Spleen (tissue), 13 donors: ENCODE data around the gene PEPD. TPM values are rescaled to one million over a fixed set of nuclear protein-coding genes. Genes with fewer than 3 reads are reported as not detected.

Source experiments
- DNase-seq: peaks from one replicate; pipeline ENCODE4 v3.0.0-alpha.2; 2020
- H3K27ac ChIP-seq, 8 donors: fragments of 200-600 bp; sonication (generic) in 7 of 8; 1 replicate in 4 of 8; 2 replicates in 4 of 8; pipeline versions ENCODE4 v1.5.0 to v1.8.0; 2016 to 2021; ENCODE audit warnings: inconsistent platforms in 4 of 8, mild to moderate bottlenecking in 4 of 8, moderate library complexity in 1 of 8
- H3K27me3 ChIP-seq, 7 donors: fragments of 200-600 bp; sonication (generic) in 6 of 7; replicated peaks in 1 of 7; 1 replicate in 4 of 7; 2 replicates in 3 of 7; pipeline versions ENCODE4 v1.5.0 to v1.8.0; 2016 to 2021; ENCODE audit warnings: inconsistent platforms in 3 of 7, mild to moderate bottlenecking in 1 of 7
- H3K36me3 ChIP-seq, 6 donors: fragments of 200-600 bp; sonication (generic) in 5 of 6; 1 replicate in 4 of 6; 2 replicates in 2 of 6; pipeline versions ENCODE4 v1.5.0 to v1.8.0; 2016 to 2021; ENCODE audit warnings: inconsistent platforms in 2 of 6
- H3K4me1 ChIP-seq, 6 donors: fragments of 200-600 bp; sonication (generic) in 5 of 6; 1 replicate in 3 of 6; 2 replicates in 3 of 6; pipeline versions ENCODE4 v1.5.0 to v1.8.0; 2016 to 2021; ENCODE audit warnings: inconsistent platforms in 3 of 6
- H3K4me3 ChIP-seq, 8 donors: fragments of 200-600 bp; sonication (generic) in 7 of 8; 1 replicate in 4 of 8; 2 replicates in 4 of 8; pipeline versions ENCODE4 v1.5.0 to v1.8.0; 2016 to 2021; ENCODE audit warnings: inconsistent platforms in 4 of 8, mild to moderate bottlenecking in 4 of 8, moderate library complexity in 2 of 8
- H3K9me3 ChIP-seq, 8 donors: fragments of 200-600 bp; sonication (generic) in 7 of 8; 1 replicate in 4 of 8; 2 replicates in 4 of 8; pipeline versions ENCODE4 v1.5.0 to v1.8.0; 2016 to 2021; ENCODE audit warnings: inconsistent platforms in 4 of 8
- CTCF ChIP-seq, 11 experiments: fragments of 200-600 bp in 7 of 11; fragments of 450-650 bp in 4 of 11; sonication (generic) in 4 of 11; IDR thresholded peaks in 8 of 11; conservative IDR thresholded peaks in 3 of 11; 1 replicate in 7 of 11; 2 replicates in 4 of 11; pipeline versions ENCODE4 v1.4.0 to v1.8.0; 2016 to 2021; ENCODE audit warnings: antibody characterized with exemption in 11 of 11, inconsistent platforms in 4 of 11, mild to moderate bottlenecking in 1 of 11
- POLR2A ChIP-seq, 3 donors: fragments of 450-650 bp; IDR thresholded peaks; one replicate each; pipeline ENCODE4 v1.5.1; 2017; ENCODE audit warnings: antibody characterized with exemption in 3 of 3, mild to moderate bottlenecking in 1 of 3
- POLR2AphosphoS5 ChIP-seq, 3 donors: sonication (generic); formaldehyde crosslinking; IDR thresholded peaks; one replicate each; pipeline ENCODE4 v1.5.1; 2017; ENCODE audit warnings: antibody characterized with exemption in 3 of 3
- WGBS, 5 donors: extraction: QIAGEN DNeasy Blood & Tissue Kit in 3 of 5; methylation state at CpG; one replicate each; pipeline versions ENCODE4 v1.1.5 to v1.1.7; 2013 to 2018; 5-methylcytosine and 5-hydroxymethylcytosine counted together
- intact Hi-C: fragments of 100-400 bp; cut with DNase I; formaldehyde crosslinking; loops from one replicate; pipeline ENCODE4 v1.15.0; 2023; ENCODE audit warnings: low total_unique reads
- long read RNA-seq, 2 donors: transcript quantifications; one replicate each; lab custom pipeline, GENCODE V29; 2026
- polyA plus RNA-seq, 3 donors: library from polyadenylated mRNA; stranded (reverse); fragments of 200-250 nt; gene quantifications; one replicate each; pipeline ENCODE4 v1.2.1, GENCODE V29; 2013
- total RNA-seq, 7 donors: library from RNA; depleted of rRNA in 3 of 7; stranded (reverse); fragments of >200 nt in 3 of 7; fragmentation: NEBNext Ultra II Directional in 4 of 7; extraction: Animal tissue kit (Norgen Biotek cat#: 25700) in 4 of 7; gene quantifications; one replicate each; pipeline versions ENCODE4 v1.1.0 to v1.2.1, GENCODE V29; 2016 to 2021
- donor health status: healthy with polysubstance abuse.
- donor health status: DM: no; HTN: no; CAD: no; lungs with moderate emphysema.
- donor health status: DM: no; HTN: no; CAD: no.
- donor health status: Bipolar disorder and iron deficiency.
- donor health status: healthy.
- donor health status: DM: no; HTN: no; CAD: no.
- donor health status: DM: yes; HTN: yes; CAD: no.

The PEPD gene
- total RNA-seq (10 to 100 TPM; 54.8 to 98.3 (median 70.7) TPM), polyA plus RNA-seq (10 to 100 TPM; 38.4 to 72.2 (median 62.0) TPM)
- long read RNA-seq, donor 1, transcript PEPD-201 (15 exons, 1,910 nt): major isoform, 21 of 25 reads
- long read RNA-seq, donor 1, partial matches to known transcripts: 0 of 25 reads
- long read RNA-seq, donor 1, other reads (novel, unspliced or antisense): 0 of 25 reads
- long read RNA-seq, donor 2, transcript PEPD-201 (15 exons, 1,910 nt): major isoform, 13 of 13 reads
- long read RNA-seq, donor 2, partial matches to known transcripts: 0 of 13 reads
- long read RNA-seq, donor 2, other reads (novel, unspliced or antisense): 0 of 13 reads

GRCh38 chr19:33521480-33522370 is at the start of gene PEPD:
Gene PEPD, minus strand, starts transcription at chr19:33521791. Its CDS starts 31 bp downstream, at chr19:33521760.
- Histone ChIP-seq H3K9me3 (no peaks in the 10 kb centered on the region), H3K27me3 (peaks cover 0 to under 1% (median 0%) of the 10 kb centered on the region in 7 donors), H3K27ac (peak within 1 kb of the TSS; percentile 3 to 77 (median 56)), H3K4me1 (peaks cover 14 to 36% (median 24%) of the 10 kb centered on the region in 6 donors), H3K4me3 (peak within 1 kb of the TSS; percentile 82 to 100 (median 92)), H3K36me3 (no peaks in the 10 kb centered on the region)
- peak; percentile 94 for DNase-seq
- no peak for TF ChIP-seq CTCF (IDR thresholded peaks at IDR 0.05 in 8 of 11, conservative IDR thresholded peaks at IDR 0.05 in 3 of 11)
- TF ChIP-seq POLR2A (IDR thresholded peaks at IDR 0.05): peak in 2 of 3 donors; percentile 16 to 42
- TF ChIP-seq POLR2AphosphoS5 (IDR thresholded peaks at IDR 0.05): peak; percentile 94 to 95 (median 95)
- WGBS, 5 donors: 3 to 10% (median 4%) methylated on average over 22 to 69 of the region's 69 CpGs
- intact Hi-C loops: no loop called here

GRCh38 chr19:33569821-33570220 is 48.2 kb upstream of the PEPD start:
- Histone ChIP-seq H3K27ac (no peak overlapping the region), H3K9me3 (peaks cover 0 to 20% (median 15%) of the 10 kb centered on the region in 8 donors), H3K27me3 (peaks cover 0 to 41% (median 0%) of the 10 kb centered on the region in 7 donors), H3K4me3 (no peak overlapping the region), H3K4me1 (no peaks in the 10 kb centered on the region), H3K36me3 (no peaks in the 10 kb centered on the region)
- TF ChIP-seq POLR2AphosphoS5 (IDR thresholded peaks at IDR 0.05): no peak
- no peak for TF ChIP-seq CTCF (IDR thresholded peaks at IDR 0.05 in 8 of 11, conservative IDR thresholded peaks at IDR 0.05 in 3 of 11)
- TF ChIP-seq POLR2A (IDR thresholded peaks at IDR 0.05): no peak
- 48 to 59% (median 54%) methylated on average over 4 to 5 of the region's 5 CpGs for WGBS, 5 donors
- intact Hi-C loops: no loop called here
- no peak for DNase-seq

- Histone ChIP-seq H3K4me1 (no peaks in the 10 kb centered on the region), H3K9me3 (peaks cover 0 to 9% (median 4%) of the 10 kb centered on the region in 8 donors), H3K4me3 (no peak overlapping the region), H3K27ac (no peak overlapping the region), H3K36me3 (no peaks in the 10 kb centered on the region), H3K27me3 (peaks cover 0 to 51% (median 0%) of the 10 kb centered on the region in 7 donors)
- TF ChIP-seq CTCF (IDR thresholded peaks at IDR 0.05 in 8 of 11, conservative IDR thresholded peaks at IDR 0.05 in 3 of 11): no peak
- TF ChIP-seq POLR2AphosphoS5 (IDR thresholded peaks at IDR 0.05): no peak
- no peak for TF ChIP-seq POLR2A (IDR thresholded peaks at IDR 0.05)
- intact Hi-C loops: no loop called here
- no peak for DNase-seq
- WGBS, 5 donors: 79 to 95% (median 86%) methylated on average over 2 of the region's 2 CpGs
These were observed 47.1 kb upstream of the PEPD start for GRCh38 chr19:33568706-33569105.
